Stimulated activated CD4-positive, alpha-beta T cell treated with anti-CD3 and anti-CD28 coated beads, Interleukin-12 subunit alpha, Interleukin-12 subunit beta, amount 100 ng/mL, for 4 hours (primary cell): ENCODE results near the gene BRD1.
"Not testable (repeated sequence)": the region's sequence is repeated elsewhere in the genome, so short reads cannot be mapped to it uniquely, and the experiment has no call there.

Experiments
- DNase-seq: peaks from one replicate; pipeline ENCODE4 v3.0.0-alpha.2; 2020

The BRD1 gene

DNA sequence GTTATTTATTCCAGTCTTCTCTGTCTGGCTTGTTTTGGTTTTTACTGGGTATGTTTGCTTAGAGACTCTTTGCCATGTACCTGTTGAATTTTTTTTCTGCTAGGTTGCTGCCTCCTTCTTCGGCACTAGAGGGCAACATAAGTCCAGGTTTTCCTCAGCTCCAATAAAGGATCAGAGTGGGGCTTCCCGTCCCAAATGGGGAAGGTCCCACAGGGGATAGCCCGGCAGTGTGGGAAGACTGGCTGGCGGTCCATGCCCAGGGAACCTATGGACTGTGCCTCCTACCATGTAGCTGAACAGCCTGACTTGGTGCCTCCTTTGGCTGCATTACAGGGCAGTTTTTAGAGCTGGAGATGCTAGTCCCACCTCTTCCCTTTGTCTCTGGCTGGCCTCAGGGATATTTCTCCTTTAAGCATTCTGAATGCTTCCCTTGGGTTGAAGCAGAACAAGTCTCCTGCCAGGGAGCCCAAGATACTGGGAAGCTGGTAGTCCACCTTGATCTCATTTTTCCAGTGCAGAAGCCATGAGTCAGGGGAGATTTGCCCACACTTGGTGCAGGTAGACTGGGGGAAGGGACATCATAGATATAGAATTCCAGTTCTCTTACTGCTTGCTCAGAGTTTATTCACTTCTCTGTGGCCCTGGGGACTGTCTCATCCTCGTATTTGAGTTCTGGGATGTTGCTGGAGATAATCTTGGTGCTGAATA is 60.2 kb downstream of the BRD1 start:
- DNase-seq, result peak; percentile 10

- DNase-seq, result no peak
Observed at GRCh38 chr22:49765951-49766350, 61.7 kb downstream of the BRD1 start.

DNA sequence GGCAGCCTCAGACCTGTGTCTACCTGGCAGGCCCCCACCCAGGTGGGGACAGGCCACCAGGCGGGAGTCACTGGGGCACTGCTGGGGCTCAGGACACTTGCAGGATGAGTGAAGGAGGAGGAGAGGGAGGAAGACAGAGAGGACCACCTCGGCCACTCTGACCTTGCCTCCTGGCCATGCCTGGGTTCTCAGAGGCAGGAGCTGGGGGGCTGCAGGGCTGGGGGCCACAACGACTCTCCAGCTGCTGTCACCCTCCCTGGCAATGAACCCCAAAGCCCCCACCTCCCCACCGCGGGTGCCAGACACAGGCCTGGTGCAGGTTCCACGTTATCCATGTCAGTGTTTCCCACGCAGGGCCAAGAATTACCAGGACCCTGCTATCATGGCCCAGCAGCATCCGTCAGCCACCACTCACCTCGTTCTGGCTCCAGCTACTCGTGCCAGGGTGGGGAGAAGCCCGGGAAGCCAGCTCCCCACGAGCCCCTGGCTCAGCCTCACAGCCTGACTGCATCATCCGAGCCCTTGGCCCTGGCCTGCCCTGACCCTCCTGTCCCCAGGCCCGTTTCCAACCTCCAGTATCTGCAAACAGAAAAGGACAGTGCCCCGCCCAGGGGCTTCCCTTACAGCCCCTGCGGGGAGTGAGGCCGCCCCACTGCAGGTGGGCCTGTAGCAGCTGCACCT is 62.4 kb downstream of the BRD1 start:
- no peak for DNase-seq

GRCh38 chr22:49764127-49764581 is 63.5 kb downstream of the BRD1 start:
- DNase-seq, result no peak

DNA sequence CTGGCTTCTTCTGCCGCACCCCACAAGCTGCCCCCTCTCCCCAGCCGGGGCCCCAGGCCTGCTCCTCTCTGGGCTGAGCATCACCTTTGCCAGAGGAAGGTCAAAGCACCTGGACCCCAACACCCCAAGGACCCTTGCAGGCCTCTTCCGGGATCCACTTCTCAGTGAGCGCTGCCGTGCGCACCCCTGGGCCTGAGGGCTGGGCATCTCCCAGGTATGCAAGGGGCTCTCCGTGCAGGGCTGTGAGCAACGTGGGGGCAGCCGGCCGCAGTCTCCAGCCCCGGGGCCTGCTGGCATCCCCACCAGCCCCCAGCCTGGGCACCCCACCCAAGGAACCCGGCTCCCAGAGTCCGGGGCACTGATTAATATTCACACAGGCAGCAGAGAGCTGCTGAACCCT is 64.0 kb downstream of the BRD1 start:
- no peak for DNase-seq

DNA sequence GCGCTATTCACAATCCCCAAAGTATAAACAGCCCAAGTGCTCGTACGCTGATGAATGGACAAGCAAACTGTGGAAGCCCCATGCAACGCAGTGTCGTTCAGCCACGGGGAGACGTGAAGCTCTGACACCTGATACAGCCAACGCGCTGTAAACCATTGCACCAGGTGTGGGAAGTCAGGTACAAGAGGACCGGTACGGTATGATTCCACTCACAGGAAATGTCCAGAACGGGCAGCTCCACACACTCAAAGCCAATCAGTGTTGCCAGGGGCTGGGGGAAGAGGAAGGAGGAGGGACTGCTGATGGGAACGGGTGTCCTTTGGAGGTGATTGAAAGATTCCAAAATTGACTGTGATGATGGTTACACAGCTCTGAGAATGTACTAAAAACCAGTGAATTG is 64.5 kb downstream of the BRD1 start:
- DNase-seq, result no peak

- DNase-seq, result not testable (repeated sequence)
Observed at GRCh38 chr22:49762571-49762970, 65.1 kb downstream of the BRD1 start.

DNA sequence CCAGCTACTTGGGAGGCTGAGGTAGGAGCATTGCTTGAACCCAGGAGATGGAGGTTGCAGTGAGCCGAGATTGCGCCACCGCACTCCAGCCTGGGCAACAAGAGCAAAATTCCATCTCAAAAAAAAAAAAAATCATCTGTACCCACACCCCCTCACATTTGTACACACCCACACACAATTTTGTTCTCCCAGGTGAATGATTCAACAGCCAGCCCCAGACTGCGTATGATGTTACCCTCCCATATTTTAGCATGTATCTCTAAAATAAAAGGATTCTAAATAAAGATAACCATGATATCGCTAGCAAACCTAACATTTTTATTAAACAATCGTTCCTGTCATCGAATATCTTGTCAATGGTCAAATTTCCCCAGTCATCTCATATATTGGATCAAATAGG is 65.8 kb downstream of the BRD1 start:
- DNase-seq, result no peak

DNA sequence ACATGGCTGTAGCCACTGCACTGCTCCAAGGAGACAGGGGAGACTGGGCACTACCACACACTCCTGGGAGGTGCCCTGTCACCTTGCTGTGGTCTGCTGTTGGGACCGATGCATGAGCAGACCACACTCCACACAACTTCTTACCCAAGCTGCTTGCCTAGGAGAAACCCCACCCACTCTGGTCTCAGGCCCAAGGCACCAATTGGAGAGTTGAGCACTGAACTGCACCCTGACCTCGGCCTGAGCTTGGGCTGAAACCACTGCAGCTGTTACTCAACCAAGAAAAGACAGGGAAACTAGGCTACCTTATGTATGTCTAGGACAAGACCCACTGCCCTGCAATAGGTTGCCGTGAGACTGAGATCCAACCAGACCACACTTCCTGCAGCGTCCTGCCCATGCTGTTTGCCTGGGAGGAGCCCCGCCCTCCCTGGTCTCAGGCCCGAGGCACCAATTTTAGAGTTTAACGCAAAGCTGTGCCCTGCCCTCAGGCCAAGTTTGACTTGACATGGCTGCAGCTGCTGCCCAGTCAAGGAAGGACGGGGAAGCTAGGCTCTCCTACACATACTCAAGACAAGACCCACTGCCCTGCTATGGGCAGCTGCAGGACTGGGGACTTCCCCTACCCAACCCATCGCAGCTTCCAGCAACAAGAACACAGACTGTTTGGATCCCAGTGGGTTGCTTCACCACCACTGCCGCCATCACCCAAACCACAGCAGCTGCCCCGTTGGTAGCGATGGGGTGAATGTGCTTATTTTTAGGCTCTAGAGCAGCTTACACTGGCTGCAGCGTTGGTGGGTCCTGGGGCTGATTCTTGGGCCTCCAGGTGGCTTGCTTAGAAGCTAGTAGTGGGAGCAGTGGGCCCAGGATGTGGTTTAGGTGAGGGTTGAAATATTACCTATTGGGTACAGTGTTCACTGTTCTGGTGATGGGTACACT is 66.8 kb downstream of the BRD1 start:
- DNase-seq, result no peak

GRCh38 chr22:49760280-49760629 is 67.4 kb downstream of the BRD1 start:
- DNase-seq, result no peak

GRCh38 chr22:49756676-49757075 is 71.0 kb downstream of the BRD1 start:
- DNase-seq, result no peak

DNA sequence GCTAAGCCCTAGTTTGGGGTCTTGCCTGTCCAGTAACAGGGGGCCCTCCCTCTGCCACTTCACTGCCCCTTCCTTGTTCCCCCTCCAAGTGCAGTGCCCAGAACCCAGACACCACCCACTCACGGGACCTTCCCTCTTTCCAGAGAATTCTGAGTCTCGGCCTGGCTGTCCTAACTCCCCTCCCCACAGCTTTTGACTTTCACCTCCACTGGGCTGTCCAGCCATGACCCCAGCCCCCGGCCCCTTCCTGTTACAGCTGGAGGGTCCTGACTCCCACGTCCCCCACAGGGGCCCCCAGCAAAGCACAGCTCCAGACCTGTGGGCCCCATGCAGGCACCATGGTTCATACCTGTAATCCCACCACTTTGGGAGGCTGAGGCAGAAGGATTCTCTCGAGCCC is 71.5 kb downstream of the BRD1 start:
- no peak for DNase-seq

DNA sequence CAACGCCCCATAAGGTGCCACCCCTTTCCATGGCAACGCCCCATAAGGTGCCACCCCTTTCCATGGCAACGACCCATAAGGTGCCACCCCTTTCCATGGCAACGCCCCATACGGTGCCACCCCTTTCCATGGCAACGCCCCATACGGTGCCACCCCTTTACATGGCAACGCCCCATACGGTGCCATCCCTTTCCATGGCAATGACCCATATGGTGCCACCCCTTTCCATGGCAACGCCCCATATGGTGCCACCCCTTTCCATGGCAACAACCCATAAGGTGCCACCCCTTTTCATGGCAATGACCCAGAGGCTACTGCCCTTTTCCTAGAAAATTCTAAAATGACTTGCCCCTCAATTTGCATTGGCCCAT is 72.1 kb downstream of the BRD1 start:
- no peak for DNase-seq

DNA sequence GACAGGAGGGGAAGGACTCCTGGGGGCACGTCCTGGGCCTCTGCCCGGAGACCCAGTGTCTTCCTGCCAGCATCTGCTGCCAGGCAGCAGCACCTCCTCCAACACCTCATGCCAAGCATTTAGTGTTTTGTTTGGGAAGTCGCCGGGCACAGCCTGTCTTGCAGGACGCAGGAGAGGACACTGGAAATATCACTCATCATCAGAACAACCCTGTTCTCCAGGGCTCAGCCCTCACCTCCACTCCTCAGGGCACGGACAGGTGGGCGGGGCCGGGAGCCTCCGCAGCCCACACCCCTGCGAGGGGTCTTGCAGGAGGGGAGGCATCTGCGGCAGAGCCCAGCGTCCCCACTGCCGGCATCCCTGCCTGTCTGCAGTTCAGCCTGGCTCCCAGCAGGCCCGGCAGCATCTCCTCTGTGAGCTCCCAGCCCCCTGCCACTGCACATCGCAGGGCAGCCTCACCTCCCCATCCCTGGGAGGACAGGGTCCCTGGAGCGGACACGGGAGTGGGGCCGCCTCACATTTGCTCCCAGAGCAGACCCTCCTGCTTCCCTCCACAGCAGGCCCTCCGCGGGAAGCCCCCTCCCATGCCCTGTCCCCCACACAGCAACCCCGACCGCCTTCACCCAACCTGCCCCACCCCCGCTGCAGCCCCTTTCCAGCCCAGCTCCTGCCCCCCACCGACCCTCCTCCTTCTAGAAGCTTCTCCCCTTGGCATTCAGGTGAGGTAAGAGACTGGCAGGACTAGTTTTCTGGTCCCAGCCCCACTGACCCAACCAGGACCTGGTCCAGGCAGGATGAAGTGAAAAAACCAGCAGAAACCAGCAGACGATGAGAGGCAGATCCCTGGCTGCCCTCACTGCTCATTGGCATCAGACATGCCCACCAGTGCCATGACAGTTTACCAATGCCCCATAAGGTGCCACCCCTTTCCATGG is 72.7 kb downstream of the BRD1 start:
- DNase-seq, result no peak

DNA sequence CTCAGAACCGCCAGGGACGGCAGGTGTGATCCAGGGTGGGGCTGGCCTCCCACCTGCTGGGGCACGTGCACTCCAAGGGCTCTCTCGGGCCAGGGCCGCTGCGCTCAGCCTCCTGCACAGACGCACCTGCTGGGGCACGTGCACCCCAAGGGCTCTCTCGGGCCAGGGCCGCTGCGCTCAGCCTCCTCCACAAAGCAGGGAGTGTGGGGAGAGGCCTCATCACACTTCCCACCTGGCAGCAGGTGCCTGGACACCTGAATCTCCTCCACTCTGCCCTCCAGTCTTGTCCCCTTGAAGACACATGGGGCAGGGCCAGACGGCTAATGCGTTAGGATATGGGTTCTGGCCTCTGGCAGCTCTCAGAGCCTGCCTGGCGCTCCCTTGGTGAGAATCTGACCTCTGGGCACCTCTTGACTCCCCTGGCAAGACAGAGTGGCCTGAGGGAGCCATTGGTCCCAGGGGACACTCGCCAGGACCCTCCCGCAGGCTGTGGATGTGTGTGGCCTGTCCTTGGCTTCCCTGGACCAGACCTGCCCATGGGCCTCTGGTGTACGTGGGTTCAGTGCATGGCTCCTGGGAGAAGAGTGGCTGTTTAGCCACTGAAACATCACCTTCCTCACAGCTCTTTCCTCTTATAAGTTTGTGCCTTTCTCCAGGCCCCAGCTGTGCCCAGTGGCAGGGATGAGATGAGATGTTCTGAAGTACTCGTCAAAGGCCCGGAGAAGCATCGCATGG is 73.5 kb downstream of the BRD1 start:
- no peak for DNase-seq

DNA sequence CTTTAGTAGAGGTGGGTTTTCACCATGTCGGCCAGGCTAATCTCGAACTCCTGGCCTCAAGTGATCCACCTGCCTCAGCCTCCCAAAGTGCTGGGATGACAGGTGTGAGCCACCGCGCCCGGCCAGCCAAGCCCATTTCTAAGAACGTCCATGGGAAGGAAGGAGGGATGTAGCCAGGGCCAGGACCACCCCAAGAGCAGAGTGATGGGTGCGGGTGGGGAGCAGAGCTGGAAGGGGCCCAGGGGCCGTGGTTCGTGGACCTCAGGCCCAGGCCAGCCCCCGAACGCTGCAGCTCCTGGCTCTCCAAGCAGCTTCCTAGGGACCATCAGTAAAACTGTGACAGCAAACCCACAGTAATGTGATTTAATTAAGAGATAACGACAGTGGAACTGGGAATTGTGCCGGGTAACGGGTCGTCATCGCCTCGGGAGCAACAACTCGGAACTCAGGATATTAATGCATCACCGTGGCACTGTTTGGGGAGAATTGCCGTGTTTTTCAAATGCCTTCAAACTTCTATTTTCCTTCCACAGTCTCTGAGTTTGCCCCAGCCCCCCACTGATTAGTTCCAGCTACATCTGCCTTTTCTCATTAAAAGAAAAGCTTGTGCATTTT is 74.3 kb downstream of the BRD1 start:
- no peak for DNase-seq

GRCh38 chr22:49752598-49753091 is 75.0 kb downstream of the BRD1 start:
- no peak for DNase-seq

- no peak for DNase-seq
Observed at GRCh38 chr22:49751966-49752597, 75.6 kb downstream of the BRD1 start.

DNA sequence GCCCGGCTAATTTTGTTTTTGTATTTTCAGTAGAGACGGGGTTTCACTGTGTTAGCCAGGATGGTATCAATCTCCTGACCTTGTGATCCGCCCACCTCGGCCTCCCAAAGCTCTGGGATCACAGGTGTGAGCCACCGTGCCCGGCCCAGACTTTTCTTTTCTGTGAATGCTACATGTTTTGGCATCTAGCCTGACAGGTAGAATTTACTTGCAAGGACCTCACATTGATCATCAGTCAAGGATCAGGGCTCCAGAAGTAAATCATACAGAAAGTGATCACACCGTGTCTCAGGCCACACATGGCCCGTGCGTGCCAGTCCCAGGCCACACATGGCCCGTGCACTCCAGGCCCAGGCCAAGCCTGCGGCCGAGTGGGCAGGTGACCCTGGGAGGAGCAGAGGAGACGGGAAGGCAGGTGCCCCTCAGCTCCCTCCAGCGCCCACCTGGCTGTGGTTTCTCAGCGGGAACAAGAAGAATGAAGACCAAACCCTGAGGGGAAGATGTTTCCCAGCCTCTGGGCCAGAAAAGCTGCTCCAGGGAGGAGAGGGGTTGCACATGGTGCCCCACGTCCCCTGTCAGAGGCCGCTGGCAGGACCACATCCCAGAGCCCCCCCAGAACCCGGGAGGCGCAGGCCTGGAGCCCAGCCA is 76.2 kb downstream of the BRD1 start:
- no peak for DNase-seq

DNA sequence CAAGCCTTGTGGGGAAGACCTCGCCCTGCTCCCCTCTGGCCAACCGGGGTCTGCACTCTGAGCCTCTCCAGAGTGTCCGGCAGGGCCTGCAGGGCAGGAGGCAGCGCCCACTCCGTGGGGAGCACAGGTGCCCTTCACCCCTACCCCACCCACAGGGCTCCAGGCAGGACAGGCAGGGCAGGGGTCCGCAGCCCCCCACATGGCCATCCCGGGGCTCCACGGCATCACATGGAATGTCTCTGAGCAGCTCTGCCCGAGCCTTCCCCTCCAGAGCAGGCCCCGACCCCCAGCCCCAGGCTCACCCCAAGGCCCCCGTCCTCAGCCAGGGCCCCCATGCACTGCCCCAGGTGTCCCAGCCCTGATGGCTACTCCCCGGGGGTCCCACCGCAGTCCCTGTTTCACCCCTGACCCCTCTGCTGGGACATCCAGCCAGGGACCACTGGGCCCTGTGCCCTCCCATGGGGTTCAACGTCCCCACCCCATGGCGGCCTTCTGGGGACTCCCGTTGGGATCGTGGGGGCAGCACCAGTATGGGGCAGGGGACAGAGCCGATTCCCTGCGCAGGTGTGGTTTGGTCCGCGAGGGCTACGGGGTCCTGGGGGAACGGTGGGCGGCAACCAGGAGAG is 77.7 kb downstream of the BRD1 start:
- DNase-seq, result no peak
